BLaER1 (cell line): ENCODE data around the gene OLFML1.

Experiments
- H3K27ac ChIP-seq: shearing (Covaris generic); formaldehyde crosslinking; 2 replicates; pipeline ENCODE4 v1.8.1; 2022
- H3K27me3 ChIP-seq: shearing (Covaris generic); formaldehyde crosslinking; 2 replicates; pipeline ENCODE4 v1.8.1; 2022
- H3K36me3 ChIP-seq: shearing (Covaris generic); formaldehyde crosslinking; 2 replicates; pipeline ENCODE4 v1.8.1; 2022
- H3K4me1 ChIP-seq: shearing (Covaris generic); formaldehyde crosslinking; 2 replicates; pipeline ENCODE4 v1.8.1; 2022
- H3K4me2 ChIP-seq: shearing (Covaris generic); formaldehyde crosslinking; 2 replicates; pipeline ENCODE4 v1.8.1; 2022
- H3K4me3 ChIP-seq: shearing (Covaris generic); formaldehyde crosslinking; 2 replicates; pipeline ENCODE4 v1.8.1; 2022
- H3K9ac ChIP-seq: shearing (Covaris generic); formaldehyde crosslinking; 2 replicates; pipeline ENCODE4 v1.8.1; 2022
- H3K9me3 ChIP-seq: shearing (Covaris generic); formaldehyde crosslinking; 2 replicates; pipeline ENCODE4 v1.8.1; 2022
- H4K20me1 ChIP-seq: shearing (Covaris generic); formaldehyde crosslinking; 2 replicates; pipeline ENCODE4 v1.8.1; 2022
- Cebpa-rat ChIP-seq: shearing (Covaris generic); IDR thresholded peaks from 2 replicates; pipeline ENCODE4 v1.8.1; 2022

OLFML1 gene

DNA sequence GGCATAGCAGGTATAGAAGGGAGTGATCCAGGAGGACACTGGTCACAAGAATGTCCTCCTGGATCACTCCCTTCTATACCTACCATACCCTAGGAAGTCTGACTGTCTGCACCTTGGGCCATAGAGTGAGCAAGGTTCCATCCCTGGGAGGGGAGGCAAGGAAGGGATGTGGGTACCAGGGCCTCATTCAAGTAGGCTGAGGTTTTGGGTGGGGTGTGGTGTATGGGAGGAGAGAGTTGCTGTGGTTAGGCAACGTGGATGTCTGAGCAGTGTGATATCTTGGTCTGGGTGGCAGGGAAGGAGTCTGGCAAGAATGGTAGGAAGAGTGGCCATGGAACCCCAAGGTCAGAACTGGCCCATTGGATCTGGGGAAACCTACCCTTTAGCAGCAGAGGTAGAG lies 41.7 kb downstream of the OLFML1 start:
- TF ChIP-seq Cebpa-rat = no peak
- H3K4me2 ChIP-seq = no peak overlapping the region

GRCh38 chr11:7528514-7529049 lies 43.3 kb downstream of the OLFML1 start:
- Histone ChIP-seq H3K4me3 (no peak overlapping the region), H3K27ac (no peak overlapping the region), H4K20me1 (peaks cover 92% of the 10 kb centered on the region; the same call in 1 of the 2 replicates), H3K9me3 (no peaks in the 10 kb centered on the region), H3K4me1 (peaks cover 21% of the 10 kb centered on the region), H3K36me3 (no peaks in the 10 kb centered on the region), H3K9ac (no peak overlapping the region), H3K27me3 (no peaks in the 10 kb centered on the region), H3K4me2 (no peak overlapping the region)
- TF ChIP-seq Cebpa-rat = no peak

More for the DNA sequence above, 41.7 kb downstream of the OLFML1 start:
- Histone ChIP-seq H3K27ac (no peak overlapping the region), H3K4me1 (peaks cover 28% of the 10 kb centered on the region), H3K9me3 (no peaks in the 10 kb centered on the region), H3K36me3 (no peaks in the 10 kb centered on the region), H3K4me3 (no peak overlapping the region), H3K27me3 (no peaks in the 10 kb centered on the region), H3K9ac (no peak overlapping the region), H4K20me1 (peaks cover 91% of the 10 kb centered on the region; the same call in 1 of the 2 replicates)

DNA sequence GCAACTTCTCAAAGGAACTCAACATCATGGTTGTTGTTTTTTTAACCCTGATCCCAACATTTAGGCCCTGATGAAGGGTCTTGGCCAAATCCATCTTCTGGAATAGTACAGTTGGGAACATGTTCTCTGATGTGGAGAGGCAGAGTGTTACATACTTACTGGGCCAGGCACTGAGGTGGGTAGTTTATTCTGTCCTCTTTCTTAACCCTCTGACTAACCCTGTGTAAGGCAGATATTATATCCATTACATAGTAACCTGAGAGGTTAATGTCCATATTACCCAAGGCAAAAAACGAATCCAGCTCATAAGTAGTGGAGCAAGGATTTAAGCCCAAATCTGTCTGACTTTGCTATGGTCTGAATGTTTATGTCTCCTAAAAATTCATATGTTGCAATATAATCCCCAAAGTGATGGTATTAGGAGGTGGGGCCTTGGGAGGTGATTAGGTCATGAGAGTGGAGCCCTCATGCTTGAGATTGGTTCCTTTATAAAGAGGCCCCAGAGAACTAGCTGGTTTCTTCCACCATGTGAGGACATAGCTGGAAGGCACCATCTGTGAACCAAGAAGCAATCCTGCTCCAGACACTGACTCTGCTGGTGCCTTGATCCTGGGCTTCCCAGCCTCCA lies 44.8 kb downstream of the OLFML1 start:
- Histone ChIP-seq H3K27me3 (no peaks in the 10 kb centered on the region), H3K27ac (no peak overlapping the region), H4K20me1 (peaks cover 94% of the 10 kb centered on the region), H3K4me2 (no peak overlapping the region), H3K4me1 (peaks cover 21% of the 10 kb centered on the region), H3K9me3 (no peaks in the 10 kb centered on the region), H3K36me3 (no peaks in the 10 kb centered on the region), H3K9ac (no peak overlapping the region), H3K4me3 (no peak overlapping the region)
- no peak for TF ChIP-seq Cebpa-rat

GRCh38 chr11:7531011-7531410 lies 45.7 kb downstream of the OLFML1 start:
- Histone ChIP-seq H3K9ac (no peak overlapping the region), H3K4me2 (no peak overlapping the region), H3K36me3 (no peaks in the 10 kb centered on the region), H3K4me1 (peaks cover 22% of the 10 kb centered on the region), H3K9me3 (no peaks in the 10 kb centered on the region), H3K27me3 (no peaks in the 10 kb centered on the region), H4K20me1 (peaks cover 94% of the 10 kb centered on the region), H3K4me3 (no peak overlapping the region), H3K27ac (no peak overlapping the region)
- TF ChIP-seq Cebpa-rat = no peak

DNA sequence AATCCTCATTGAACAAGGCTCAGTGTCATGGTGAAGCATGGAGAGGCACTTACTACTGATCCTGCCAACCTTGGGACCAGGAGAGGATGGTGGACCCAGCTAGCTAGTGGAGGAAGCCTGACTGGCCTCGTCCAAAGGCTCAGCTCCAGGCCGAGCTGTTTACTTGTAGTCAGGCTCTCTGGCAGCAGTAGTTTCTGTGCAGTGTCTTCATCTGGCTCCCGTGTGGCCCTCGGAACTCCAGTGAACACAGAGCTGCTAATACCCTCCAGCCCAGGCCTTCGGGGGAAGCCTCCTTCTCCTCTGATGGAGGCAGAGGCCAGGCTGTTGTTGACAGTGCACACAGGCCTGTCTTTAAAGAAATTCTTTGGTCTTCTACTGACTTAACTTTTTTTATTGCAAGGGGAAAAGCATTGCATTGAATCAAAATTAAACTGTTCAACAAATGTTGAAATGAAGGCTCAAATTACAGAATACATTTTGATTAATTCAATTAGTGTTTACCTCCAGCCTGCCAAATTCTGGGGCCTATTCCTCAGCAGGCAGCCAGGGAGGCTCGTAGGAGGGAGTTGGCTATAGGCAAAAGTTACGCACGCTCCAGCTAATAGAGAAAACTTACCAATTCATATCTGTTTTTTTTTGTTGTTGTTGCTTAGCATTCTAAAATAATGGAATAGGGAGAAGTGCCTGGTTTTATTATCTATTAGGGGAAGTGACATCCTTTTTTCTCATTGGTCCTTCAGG lies 47.3 kb downstream of the OLFML1 start:
- H3K36me3 ChIP-seq = no peaks in the 10 kb centered on the region
- H3K9me3 ChIP-seq = no peaks in the 10 kb centered on the region
- no peaks in the 10 kb centered on the region for H3K27me3 ChIP-seq
- H3K27ac ChIP-seq = no peak overlapping the region
- no peak overlapping the region for H3K4me2 ChIP-seq
- no peak for TF ChIP-seq Cebpa-rat
- peaks cover 95% of the 10 kb centered on the region for H4K20me1 ChIP-seq
- H3K9ac ChIP-seq = no peak overlapping the region
- H3K4me1 ChIP-seq = peaks cover 22% of the 10 kb centered on the region
- no peak overlapping the region for H3K4me3 ChIP-seq

DNA sequence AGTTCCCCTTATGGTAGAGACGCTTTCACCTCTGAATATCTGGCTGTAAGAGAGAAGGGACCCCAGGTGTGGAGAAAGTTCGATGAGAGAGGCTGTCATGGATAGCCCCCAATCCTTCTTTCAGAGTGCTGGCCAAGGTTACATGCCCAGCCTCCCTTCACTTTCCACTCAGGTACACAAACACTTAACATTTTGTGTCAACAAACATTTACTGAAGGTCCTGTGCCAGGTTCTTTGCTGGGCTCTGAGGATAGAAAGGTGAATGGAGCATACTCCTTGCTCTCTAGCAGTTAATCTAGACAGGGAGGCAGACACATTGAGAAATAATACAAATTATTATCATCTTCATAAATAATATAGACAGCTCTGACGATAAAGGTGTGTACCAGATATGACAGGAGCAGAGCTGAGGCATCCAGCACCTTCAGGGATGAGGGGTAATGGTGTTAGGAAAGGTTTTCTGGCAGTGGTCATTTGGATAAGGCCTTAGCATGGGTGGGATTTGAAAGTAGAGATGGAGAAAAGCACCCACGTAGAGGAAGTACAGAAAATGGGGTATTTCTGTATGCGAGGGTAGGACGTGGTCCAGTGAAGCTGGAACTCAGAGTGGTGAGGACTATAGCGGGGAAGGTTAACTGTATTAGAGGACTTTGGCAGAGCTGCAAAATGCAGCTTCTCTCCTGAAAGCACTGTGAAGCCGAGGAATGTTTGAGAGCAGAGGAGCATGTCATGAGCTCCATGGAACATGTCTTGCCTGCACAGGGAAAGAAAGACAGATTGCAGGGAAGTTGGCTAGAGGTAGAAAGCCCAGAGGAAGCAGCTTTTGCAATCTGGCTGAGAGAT lies 48.1 kb downstream of the OLFML1 start:
- TF ChIP-seq Cebpa-rat = no peak

DNA sequence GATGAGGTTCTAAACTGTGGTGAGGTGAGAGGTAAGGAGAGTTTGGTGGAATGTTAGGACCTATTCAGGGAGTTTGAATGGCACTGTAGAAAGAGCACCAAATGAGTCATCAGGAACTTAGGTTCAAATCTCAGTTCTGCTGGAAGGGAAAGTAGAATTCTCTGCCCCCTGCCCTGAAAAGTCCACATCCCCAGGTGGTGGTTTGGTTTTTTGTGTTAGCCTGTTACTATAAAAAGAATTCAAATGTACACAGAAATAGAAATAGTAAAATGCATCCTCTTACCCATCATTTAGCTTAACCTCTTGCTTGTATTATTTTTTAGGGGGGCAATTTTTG lies 48.7 kb downstream of the OLFML1 start:
- Histone ChIP-seq H3K4me3 (no peak overlapping the region), H3K27me3 (no peaks in the 10 kb centered on the region), H4K20me1 (peaks cover 95% of the 10 kb centered on the region), H3K36me3 (no peaks in the 10 kb centered on the region), H3K9ac (no peak overlapping the region), H3K27ac (no peak overlapping the region), H3K9me3 (no peaks in the 10 kb centered on the region), H3K4me2 (peak overlapping the region; percentile 71; the same call in 1 of the 2 replicates), H3K4me1 (peaks cover 22% of the 10 kb centered on the region)
- no peak for TF ChIP-seq Cebpa-rat

More for the DNA sequence above, 48.1 kb downstream of the OLFML1 start:
- Histone ChIP-seq H3K27me3 (no peaks in the 10 kb centered on the region), H3K9me3 (no peaks in the 10 kb centered on the region), H3K36me3 (no peaks in the 10 kb centered on the region), H3K4me2 (peak overlapping the region; percentile 71; the same call in 1 of the 2 replicates), H3K4me3 (no peak overlapping the region), H3K4me1 (peaks cover 22% of the 10 kb centered on the region), H4K20me1 (peaks cover 95% of the 10 kb centered on the region), H3K27ac (no peak overlapping the region), H3K9ac (no peak overlapping the region)

- Histone ChIP-seq H3K4me1 (peaks cover 22% of the 10 kb centered on the region), H3K27me3 (no peaks in the 10 kb centered on the region), H3K4me3 (no peak overlapping the region), H3K36me3 (no peaks in the 10 kb centered on the region), H4K20me1 (peaks cover 98% of the 10 kb centered on the region), H3K9me3 (no peaks in the 10 kb centered on the region), H3K4me2 (no peak overlapping the region), H3K27ac (no peak overlapping the region), H3K9ac (no peak overlapping the region)
- no peak for TF ChIP-seq Cebpa-rat
These were observed 50.8 kb downstream of the OLFML1 start for GRCh38 chr11:7536100-7536499.

DNA sequence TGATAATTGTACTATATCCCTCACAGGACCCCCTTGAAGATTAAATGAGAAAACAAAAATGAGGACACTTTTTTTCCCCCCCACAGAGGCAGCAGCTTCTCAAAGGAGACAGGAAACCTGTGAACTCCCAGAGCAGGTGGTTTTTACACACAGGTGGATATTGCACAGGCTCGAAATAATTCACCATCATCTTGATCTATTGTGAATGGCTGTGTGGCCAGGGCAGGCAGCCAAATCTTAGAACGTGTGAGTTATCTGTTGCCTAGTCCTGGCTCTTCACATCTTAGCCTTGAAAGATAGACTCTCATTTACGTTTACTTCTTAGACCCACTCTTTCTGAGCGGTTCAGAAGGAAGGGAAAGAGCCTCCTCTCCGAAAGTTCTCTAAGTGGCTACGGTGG lies 52.0 kb downstream of the OLFML1 start:
- H3K27ac ChIP-seq = no peak overlapping the region
- no peaks in the 10 kb centered on the region for H3K9me3 ChIP-seq
- no peak overlapping the region for H3K4me2 ChIP-seq
- no peak for TF ChIP-seq Cebpa-rat
- peaks cover 22% of the 10 kb centered on the region for H3K4me1 ChIP-seq
- H3K9ac ChIP-seq = no peak overlapping the region
- H3K36me3 ChIP-seq = no peaks in the 10 kb centered on the region
- H3K27me3 ChIP-seq = no peaks in the 10 kb centered on the region
- peaks cover 100% of the 10 kb centered on the region for H4K20me1 ChIP-seq
- H3K4me3 ChIP-seq = no peak overlapping the region

- Histone ChIP-seq H3K4me2 (no peak overlapping the region), H3K27ac (no peak overlapping the region), H3K36me3 (no peaks in the 10 kb centered on the region), H3K27me3 (no peaks in the 10 kb centered on the region), H3K4me1 (peaks cover 22% of the 10 kb centered on the region), H3K9ac (no peak overlapping the region), H4K20me1 (peaks cover 100% of the 10 kb centered on the region), H3K9me3 (no peaks in the 10 kb centered on the region), H3K4me3 (no peak overlapping the region)
- TF ChIP-seq Cebpa-rat = no peak
These were observed 52.7 kb downstream of the OLFML1 start for GRCh38 chr11:7538031-7538430.
